CD14-positive monocyte (primary cell): ENCODE data around the gene ACSS2. TPM values are rescaled to one million over a fixed set of nuclear protein-coding genes. Genes with fewer than 3 reads are reported as not detected.

Source experiments
- DNase-seq, 3 donors: peaks; one replicate each; pipeline ENCODE4 v3.0.0-alpha.2; 2011 to 2022
- H2AFZ ChIP-seq: 2 replicates; pipeline ENCODE4 v1.6.0; 2012; ENCODE audit warnings: mild to moderate bottlenecking, low read depth, low read length, inconsistent platforms; ENCODE audit not compliant: insufficient read depth, poor library complexity, severe bottlenecking
- H3K27ac ChIP-seq, 2 donors: 1 replicate in 1 of 2; 2 replicates in 1 of 2; pipeline ENCODE4 v1.5.1; 2012 to 2013; ENCODE audit warnings: low read length in 2 of 2, control low read depth in 1 of 2, inconsistent platforms in 1 of 2, low read depth in 1 of 2, mild to moderate bottlenecking in 1 of 2
- H3K27me3 ChIP-seq, 2 donors: one replicate each; pipeline versions ENCODE4 v1.6.0 to v1.6.1; 2011 to 2013; ENCODE audit warnings: low read length in 2 of 2; ENCODE audit not compliant: control insufficient read depth in 2 of 2, insufficient read depth in 2 of 2
- H3K36me3 ChIP-seq, 2 donors: replicated peaks in 1 of 2; 1 replicate in 1 of 2; 2 replicates in 1 of 2; pipeline versions ENCODE4 v1.5.1 to v1.6.1; 2012 to 2013; ENCODE audit warnings: low read length in 2 of 2, control low read depth in 1 of 2, inconsistent platforms in 1 of 2, mild to moderate bottlenecking in 1 of 2; ENCODE audit not compliant: insufficient read depth in 2 of 2, control insufficient read depth in 1 of 2
- H3K4me1 ChIP-seq, 2 donors: 1 replicate in 1 of 2; 2 replicates in 1 of 2; pipeline versions ENCODE4 v1.5.1 to v1.6.1; 2012 to 2013; ENCODE audit warnings: low read length in 2 of 2, control low read depth in 1 of 2, inconsistent platforms in 1 of 2, mild to moderate bottlenecking in 1 of 2, moderate library complexity in 1 of 2; ENCODE audit not compliant: insufficient read depth in 2 of 2, control insufficient read depth in 1 of 2
- H3K4me2 ChIP-seq: replicated peaks from 2 replicates; pipeline ENCODE3; 2012; ENCODE audit warnings: low read length, moderate library complexity, mild to moderate bottlenecking; ENCODE audit not compliant: poor library complexity, severe bottlenecking; ENCODE audit errors: extremely low read depth
- H3K4me3 ChIP-seq, 3 experiments: fragments of 200-600 bp in 1 of 3; sonication (generic) in 1 of 3; replicated peaks in 1 of 3; 1 replicate in 2 of 3; 2 replicates in 1 of 3; pipeline ENCODE4 v1.5.1; 2011 to 2013; ENCODE audit warnings: low read length in 3 of 3, mild to moderate bottlenecking in 3 of 3, control low read depth in 2 of 3, low read depth in 2 of 3, inconsistent platforms in 1 of 3, moderate library complexity in 1 of 3
- H3K79me2 ChIP-seq: 2 replicates; pipeline ENCODE4 v1.6.0; 2012; ENCODE audit warnings: mild to moderate bottlenecking, control low read depth, inconsistent platforms, low read length, moderate library complexity; ENCODE audit not compliant: insufficient read depth
- H3K9ac ChIP-seq: 2 replicates; pipeline ENCODE4 v1.6.0; 2017; ENCODE audit warnings: low read length, mild to moderate bottlenecking; ENCODE audit not compliant: insufficient read depth, poor library complexity, severe bottlenecking
- H3K9me3 ChIP-seq, 2 donors: replicated peaks in 1 of 2; 1 replicate in 1 of 2; 2 replicates in 1 of 2; pipeline versions ENCODE4 v1.5.1 to v1.6.1; 2012 to 2013; ENCODE audit warnings: low read length in 2 of 2, control low read depth in 1 of 2; ENCODE audit not compliant: control insufficient read depth in 1 of 2, insufficient read depth in 1 of 2
- H4K20me1 ChIP-seq: 2 replicates; pipeline ENCODE4 v1.6.0; 2012; ENCODE audit warnings: mild to moderate bottlenecking, low read length, control low read depth, moderate library complexity; ENCODE audit not compliant: insufficient read depth
- H3K27ac Mint-ChIP-seq, 7 donors: one replicate each; pipeline ENCODE4 v1.8.0; 2020; ENCODE audit warnings: mild to moderate bottlenecking in 7 of 7, mixed read lengths in 7 of 7, moderate library complexity in 6 of 7, inconsistent platforms in 2 of 7
- H3K27me3 Mint-ChIP-seq, 3 donors: one replicate each; pipeline ENCODE4 v1.8.0; 2021 to 2022; ENCODE audit warnings: low read depth in 3 of 3, mild to moderate bottlenecking in 3 of 3, mixed read lengths in 3 of 3, moderate library complexity in 3 of 3, inconsistent platforms in 1 of 3
- H3K36me3 Mint-ChIP-seq, 2 donors: one replicate each; pipeline ENCODE4 v1.8.0; 2020; ENCODE audit warnings: mixed read lengths in 2 of 2, inconsistent platforms in 1 of 2, mild to moderate bottlenecking in 1 of 2
- H3K4me1 Mint-ChIP-seq: one replicate; pipeline ENCODE4 v1.8.0; 2020; ENCODE audit warnings: mild to moderate bottlenecking, mixed read lengths
- H3K4me3 Mint-ChIP-seq, 2 donors: one replicate each; pipeline ENCODE4 v1.8.0; 2020; ENCODE audit warnings: mild to moderate bottlenecking in 2 of 2, mixed read lengths in 2 of 2, moderate library complexity in 1 of 2
- H3K9me3 Mint-ChIP-seq, 7 donors: one replicate each; pipeline ENCODE4 v1.8.0; 2020 to 2022; ENCODE audit warnings: mixed read lengths in 7 of 7, mild to moderate bottlenecking in 6 of 7, moderate library complexity in 6 of 7, inconsistent platforms in 2 of 7
- CTCF ChIP-seq: fragments of 200-600 bp; IDR thresholded peaks from one replicate; pipeline ENCODE4 v1.8.0; 2022; ENCODE audit warnings: antibody characterized with exemption, mild to moderate bottlenecking
- WGBS: methylation state at CpG from one replicate; pipeline ENCODE4 v1.1.5; 2013; ENCODE audit warnings: missing lambda C conversion rate; ENCODE audit not compliant: insufficient coverage; 5-methylcytosine and 5-hydroxymethylcytosine counted together
- intact Hi-C, 2 donors: fragments of 100-400 bp; cut with micrococcal nuclease; formaldehyde crosslinking; loops; one replicate each; pipeline versions ENCODE4 v1.15.0 to v1.15.1; 2023
- polyA plus RNA-seq, 3 donors: library from polyadenylated mRNA; depleted of rRNA in 1 of 3; unstranded in 2 of 3; stranded (reverse) in 1 of 3; fragments of 300-500 nt in 2 of 3; fragments of >200 nt in 1 of 3; fragmentation: Illumina TruSeq in 2 of 3; gene quantifications; 1 replicate in 2 of 3; 2 replicates in 1 of 3; pipeline ENCODE4 v1.2.3, GENCODE V29; 2012 to 2021

Gene ACSS2
- polyA plus RNA-seq, 3 donors = 37.7 to 67.2 (median 48.4) TPM

GRCh38 chr20:34871966-34872621 is 4.3 kb upstream of the ACSS2 start:
- Histone ChIP-seq H3K36me3 (no peaks in the 10 kb centered on the region), H3K4me3 (peak overlapping the region; percentile 10 to 78 (median 50)), H3K9ac (peak overlapping the region; percentile 44), H2AFZ (peak overlapping the region; percentile 96), H3K4me1 (peaks cover 41 to 46% of the 10 kb centered on the region in 2 donors), H3K79me2 (peaks cover 6% of the 10 kb centered on the region), H3K27ac (no peak overlapping the region), H3K27me3 (no peaks in the 10 kb centered on the region), H4K20me1 (no peaks in the 10 kb centered on the region), H3K4me2 (peak overlapping the region; percentile 79), H3K9me3 (no peaks in the 10 kb centered on the region)
- no peak for TF ChIP-seq CTCF
- intact Hi-C loops = loop anchor here (2.0 to 5.0 kb wide), 4 partner anchors 40 to 335 kb away; partner anchors contain the start of gene TRPC4AP (in 1 of the 2)
- no peaks in the 10 kb centered on the region for H3K36me3 Mint-ChIP-seq
- peaks cover 1 to 13% (median 9%) of the 10 kb centered on the region in 3 donors for H3K27me3 Mint-ChIP-seq
- DNase-seq = no peak
- 67% methylated on average over 4 of the region's 10 CpGs for WGBS
- H3K4me1 Mint-ChIP-seq = peaks cover 48% of the 10 kb centered on the region
- peak overlapping the region; percentile 81 to 88 for H3K4me3 Mint-ChIP-seq
- H3K27ac Mint-ChIP-seq = peak overlapping the region in 3 of 7 donors; percentile 12 to 70 (median 15)
- peaks cover 0 to 1% (median 0%) of the 10 kb centered on the region in 7 donors for H3K9me3 Mint-ChIP-seq

- no peaks in the 10 kb centered on the region for H3K36me3 ChIP-seq
- no peaks in the 10 kb centered on the region for H4K20me1 ChIP-seq
- peak within 1 kb of the TSS; percentile 10 to 78 (median 50) for H3K4me3 ChIP-seq
- peaks cover 51% of the 10 kb centered on the region for H3K4me1 Mint-ChIP-seq
- peak within 1 kb of the TSS; percentile 79 for H3K4me2 ChIP-seq
- no peak within 1 kb of the TSS for H3K27ac ChIP-seq
- peak; percentile 42 to 69 (median 67) for DNase-seq
- H3K36me3 Mint-ChIP-seq = no peaks in the 10 kb centered on the region
- H3K27me3 ChIP-seq = no peaks in the 10 kb centered on the region
- H3K4me3 Mint-ChIP-seq = peak within 1 kb of the TSS; percentile 81 to 88
- peaks cover 0 to 2% (median 0%) of the 10 kb centered on the region in 7 donors for H3K9me3 Mint-ChIP-seq
- peaks cover 12% of the 10 kb centered on the region for H3K79me2 ChIP-seq
- H3K27ac Mint-ChIP-seq = peak within 1 kb of the TSS in 5 of 7 donors; percentile 3 to 99 (median 70)
- no peaks in the 10 kb centered on the region for H3K9me3 ChIP-seq
- H2AFZ ChIP-seq = peak within 1 kb of the TSS; percentile 96
- intact Hi-C loops = loop anchor here in 1 of 2 donors (5.0 kb wide), 3 partner anchors 40 to 335 kb away; partner anchors contain the start of gene TRPC4AP
- WGBS = under 1% methylated on average over 52 of the region's 52 CpGs
- H3K9ac ChIP-seq = peak within 1 kb of the TSS; percentile 44
- H3K4me1 ChIP-seq = peaks cover 46 to 51% of the 10 kb centered on the region in 2 donors
- TF ChIP-seq CTCF = peak; percentile 66
- peaks cover 1 to 13% (median 9%) of the 10 kb centered on the region in 3 donors for H3K27me3 Mint-ChIP-seq
These were observed 3.7 kb upstream of the ACSS2 start, which contains the start of gene GGT7 for GRCh38 chr20:34872622-34873224. TSS of gene GGT7 (minus strand) at chr20:34872856. CDS start at chr20:34872815, 41 bp downstream.
